Ovary (tissue), 9 donors: ENCODE results near the gene CXCR2. TPM values are rescaled to one million over a fixed set of nuclear protein-coding genes. Genes with fewer than 3 reads are reported as not detected.

ENCODE experiments used
- DNase-seq, 5 donors: peaks; one replicate each; pipeline ENCODE4 v3.0.0-alpha.2; 2019 to 2020
- H3K27ac ChIP-seq, 2 donors: fragments of 200-600 bp; one replicate each; pipeline versions ENCODE4 v1.5.1 to v1.8.0; 2019 to 2022
- H3K27me3 ChIP-seq: fragments of 200-600 bp; one replicate; pipeline ENCODE4 v1.8.0; 2022
- H3K36me3 ChIP-seq: fragments of 200-600 bp; sonication (generic); one replicate; pipeline ENCODE4 v1.5.1; 2019
- H3K4me1 ChIP-seq: one replicate; pipeline ENCODE4 v1.8.1; 2013; ENCODE audit warnings: mild to moderate bottlenecking, moderate library complexity; ENCODE audit not compliant: insufficient read depth
- H3K4me3 ChIP-seq: fragments of 200-600 bp; sonication (generic); one replicate; pipeline ENCODE4 v1.5.1; 2017
- H3K9me3 ChIP-seq, 2 donors: fragments of 200-600 bp in 1 of 2; sonication (generic) in 1 of 2; one replicate each; pipeline versions ENCODE4 v1.5.1 to v1.8.1; 2013 to 2019; ENCODE audit warnings: mild to moderate bottlenecking in 1 of 2, moderate library complexity in 1 of 2
- EP300 ChIP-seq: sonication (generic); formaldehyde crosslinking; IDR thresholded peaks from one replicate; pipeline ENCODE4 v1.6.1; 2017; ENCODE audit warnings: antibody characterized with exemption
- POLR2A ChIP-seq: fragments of 450-650 bp; IDR thresholded peaks from one replicate; pipeline ENCODE4 v1.6.1; 2017; ENCODE audit warnings: antibody characterized with exemption, mild to moderate bottlenecking, moderate library complexity
- WGBS, 3 donors: extraction: QIAGEN DNeasy Blood & Tissue Kit in 1 of 3; methylation state at CpG; one replicate each; pipeline versions ENCODE4 v1.1.5 to v1.1.7; 2013 to 2017; 5-methylcytosine and 5-hydroxymethylcytosine counted together
- intact Hi-C, 4 donors: fragments of 100-400 bp; cut with DNase I; formaldehyde crosslinking; loops; one replicate each; pipeline versions ENCODE4 v1.11.0 to v1.15.1; 2022 to 2023
- polyA plus RNA-seq, 2 donors: library from polyadenylated mRNA; stranded (reverse); fragments of 200-250 nt in 1 of 2; fragments of 350-450 nt in 1 of 2; fragmentation: Illumina TruSeq in 1 of 2; extraction: RNeasy Lipid Tissue Mini Kit (QIAGEN cat#74804) in 1 of 2; gene quantifications; one replicate each; pipeline ENCODE4 v1.2.3, GENCODE V29; 2013 to 2014
- total RNA-seq, 7 donors: library from RNA; depleted of rRNA in 2 of 7; stranded (reverse); fragments of >200 nt in 2 of 7; fragmentation: NEBNext Ultra II Directional in 3 of 7; extraction: Animal tissue kit (Norgen Biotek cat#: 25700) in 3 of 7; gene quantifications; one replicate each; pipeline versions ENCODE4 v1.1.0 to v1.2.4, GENCODE V29; 2016 to 2023
- TF ChIP-seq, protein P1 (sequence below), 3 donors: fragments of 450-650 bp in 2 of 3; fragments of 200-600 bp in 1 of 3; IDR thresholded peaks; one replicate each; pipeline versions ENCODE4 v1.5.1 to v1.8.0; 2016 to 2022; ENCODE audit warnings: antibody characterized with exemption in 3 of 3, mild to moderate bottlenecking in 1 of 3
- donor health status: DM: no; HTN: no; CAD: no; lungs with moderate emphysema.
- donor health status: DM: no; HTN: no; CAD: no.
- donor health status: Bipolar disorder and iron deficiency.
- donor health status: DM: yes; HTN: yes; CAD: no.
- donor health status: DM: no; HTN: no; CAD: no.
- donor health status: DM: yes; HTN: yes; CAD: no.

Gene CXCR2
- total and polyA plus RNA-seq, 9 donors: 0.08 to 3.0 (median 0.33) TPM; not detected in 2

DNA sequence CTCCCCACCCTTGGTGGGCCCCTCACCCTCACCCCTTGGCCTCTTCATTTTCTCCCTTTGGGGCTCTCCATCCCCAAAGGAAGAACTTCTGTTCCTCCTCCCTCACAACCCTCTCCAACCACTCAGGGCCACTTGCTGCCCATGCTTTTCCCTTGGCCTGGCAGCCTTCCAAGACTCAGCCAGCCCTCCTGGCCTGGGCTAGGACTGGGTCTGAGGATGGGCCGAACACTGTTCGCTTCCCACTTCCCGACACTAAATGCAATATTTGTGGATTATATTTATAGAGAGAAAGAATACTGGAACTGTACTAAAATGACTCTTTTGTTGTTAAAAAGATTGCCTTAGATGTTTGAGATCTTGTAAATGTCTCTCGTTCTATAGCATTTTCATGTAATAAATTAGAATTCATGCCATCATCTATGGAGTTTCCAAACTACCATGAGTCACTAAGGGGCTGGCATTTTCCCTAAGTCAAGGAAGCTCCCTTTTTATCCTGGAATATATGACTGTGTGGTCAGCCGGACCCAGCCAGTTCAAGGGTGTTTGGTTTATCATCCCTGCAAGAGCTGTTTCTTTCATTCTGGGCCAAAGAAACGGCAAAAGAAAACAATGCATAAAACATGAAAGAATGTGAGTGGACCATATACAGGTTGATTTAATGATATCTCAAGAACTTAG, 3.8 kb downstream of the CXCR2 start:
- H3K27me3 ChIP-seq: no peaks in the 10 kb centered on the region
- DNase-seq: no peak
- WGBS, 3 donors: 59 to 63% (median 62%) methylated on average over 6 of the region's 6 CpGs
- TF ChIP-seq EP300 (no peak), POLR2A (no peak)
- TF ChIP-seq, protein P1, sequence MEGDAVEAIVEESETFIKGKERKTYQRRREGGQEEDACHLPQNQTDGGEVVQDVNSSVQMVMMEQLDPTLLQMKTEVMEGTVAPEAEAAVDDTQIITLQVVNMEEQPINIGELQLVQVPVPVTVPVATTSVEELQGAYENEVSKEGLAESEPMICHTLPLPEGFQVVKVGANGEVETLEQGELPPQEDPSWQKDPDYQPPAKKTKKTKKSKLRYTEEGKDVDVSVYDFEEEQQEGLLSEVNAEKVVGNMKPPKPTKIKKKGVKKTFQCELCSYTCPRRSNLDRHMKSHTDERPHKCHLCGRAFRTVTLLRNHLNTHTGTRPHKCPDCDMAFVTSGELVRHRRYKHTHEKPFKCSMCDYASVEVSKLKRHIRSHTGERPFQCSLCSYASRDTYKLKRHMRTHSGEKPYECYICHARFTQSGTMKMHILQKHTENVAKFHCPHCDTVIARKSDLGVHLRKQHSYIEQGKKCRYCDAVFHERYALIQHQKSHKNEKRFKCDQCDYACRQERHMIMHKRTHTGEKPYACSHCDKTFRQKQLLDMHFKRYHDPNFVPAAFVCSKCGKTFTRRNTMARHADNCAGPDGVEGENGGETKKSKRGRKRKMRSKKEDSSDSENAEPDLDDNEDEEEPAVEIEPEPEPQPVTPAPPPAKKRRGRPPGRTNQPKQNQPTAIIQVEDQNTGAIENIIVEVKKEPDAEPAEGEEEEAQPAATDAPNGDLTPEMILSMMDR (IDR thresholded peaks at IDR 0.05): no peak
- no peak overlapping the region for H3K27ac ChIP-seq
- H3K4me3 ChIP-seq: no peak overlapping the region
- H3K4me1 ChIP-seq: no peaks in the 10 kb centered on the region
- intact Hi-C loops: no loop called here
- no peaks in the 10 kb centered on the region for H3K9me3 ChIP-seq
- H3K36me3 ChIP-seq: no peaks in the 10 kb centered on the region

DNA sequence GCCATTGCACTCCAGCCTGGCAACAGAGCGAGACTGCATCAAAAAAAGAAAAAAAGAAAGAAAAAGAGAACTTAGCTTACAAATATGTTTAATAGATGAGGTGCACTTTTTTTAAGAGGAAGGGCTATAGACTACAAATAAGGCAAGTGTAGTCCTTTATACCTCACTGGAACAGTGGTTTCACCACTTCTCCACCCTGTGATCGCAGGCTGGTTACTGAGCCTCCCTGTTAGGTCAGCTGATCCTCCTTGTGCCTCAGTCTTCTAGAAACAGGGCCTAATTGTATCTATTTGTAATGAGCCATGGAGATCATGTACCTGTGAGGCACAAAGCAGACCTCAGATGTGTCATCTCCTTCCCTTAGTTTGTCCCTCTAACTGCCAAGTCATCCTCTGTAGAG, 4.5 kb downstream of the CXCR2 start:
- Histone ChIP-seq H3K27me3 (no peaks in the 10 kb centered on the region), H3K4me3 (no peak overlapping the region), H3K4me1 (no peaks in the 10 kb centered on the region), H3K36me3 (no peaks in the 10 kb centered on the region), H3K27ac (no peak overlapping the region), H3K9me3 (no peaks in the 10 kb centered on the region)
- intact Hi-C loops: no loop called here
- TF ChIP-seq POLR2A: no peak
- TF ChIP-seq EP300: no peak
- TF ChIP-seq, protein P1 (IDR thresholded peaks at IDR 0.05): no peak
- WGBS, 3 donors: 89 to 95% (median 90%) methylated on average over 2 of the region's 2 CpGs
- no peak for DNase-seq

DNA sequence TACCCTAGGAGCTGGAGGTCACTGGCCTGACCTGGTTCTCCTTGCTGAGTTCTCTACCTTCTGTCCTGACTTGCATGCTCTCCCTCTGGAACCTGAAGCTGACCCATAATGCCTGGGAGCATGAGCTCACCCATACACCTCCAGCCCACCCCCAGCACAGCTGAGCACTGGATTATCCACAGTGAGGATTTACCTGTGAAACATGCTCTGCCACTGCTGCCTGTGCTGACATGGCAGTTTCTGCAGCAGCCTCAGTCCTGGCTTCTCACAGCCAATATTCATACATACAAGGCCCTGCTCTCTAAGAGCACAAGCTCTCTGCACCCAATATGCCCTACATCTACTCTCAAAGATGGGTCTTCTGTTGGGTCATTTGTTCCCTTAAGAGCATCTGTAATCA, 5.0 kb downstream of the CXCR2 start:
- intact Hi-C loops: no loop called here
- no peak for TF ChIP-seq EP300
- TF ChIP-seq POLR2A: no peak
- TF ChIP-seq, protein P1 (IDR thresholded peaks at IDR 0.05): no peak
- DNase-seq: no peak

DNA sequence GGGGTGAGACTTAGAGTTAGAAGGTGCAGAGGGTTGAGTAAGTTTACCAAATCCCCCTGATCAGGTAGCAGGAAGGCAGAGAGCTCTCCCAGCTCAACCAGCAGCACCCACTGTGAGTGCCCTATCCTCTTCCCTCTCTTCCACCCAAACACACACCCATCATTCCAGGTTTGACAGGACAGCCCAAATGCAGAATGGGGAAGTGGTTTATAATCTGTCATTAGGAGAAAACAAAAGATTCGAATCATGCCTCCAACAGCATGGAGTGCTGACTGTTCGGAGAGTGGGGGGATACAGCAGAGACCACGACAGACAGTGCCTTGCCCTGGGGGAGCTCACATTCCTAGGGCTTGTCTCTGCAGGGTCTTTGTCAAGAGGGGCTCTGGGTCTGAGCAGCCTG, 11.7 kb downstream of the CXCR2 start:
- H3K27me3 ChIP-seq: no peaks in the 10 kb centered on the region
- intact Hi-C loops: no loop called here
- no peak overlapping the region for H3K27ac ChIP-seq
- H3K4me3 ChIP-seq: no peak overlapping the region
- H3K4me1 ChIP-seq: no peaks in the 10 kb centered on the region
- TF ChIP-seq POLR2A (no peak), EP300 (no peak)
- TF ChIP-seq, protein P1 (IDR thresholded peaks at IDR 0.05): no peak
- no peaks in the 10 kb centered on the region for H3K36me3 ChIP-seq
- H3K9me3 ChIP-seq: no peaks in the 10 kb centered on the region
- 59 to 66% (median 65%) methylated on average over 3 of the region's 3 CpGs for WGBS, 3 donors
- DNase-seq: no peak

More for the DNA sequence above, 5.0 kb downstream of the CXCR2 start:
- Histone ChIP-seq H3K9me3 (no peaks in the 10 kb centered on the region), H3K4me3 (no peak overlapping the region), H3K27ac (no peak overlapping the region), H3K27me3 (no peaks in the 10 kb centered on the region), H3K4me1 (no peaks in the 10 kb centered on the region), H3K36me3 (no peaks in the 10 kb centered on the region)
